ENCODE data around the gene SLC9A4. TPM values are rescaled to one million over a fixed set of nuclear protein-coding genes. Genes with fewer than 3 reads are reported as not detected.

Gene SLC9A4
- total and polyA plus RNA-seq, 2 donors (not counting 3 experiments of a cell fraction or from before 2014, with no cell fraction given): not detected

DNA sequence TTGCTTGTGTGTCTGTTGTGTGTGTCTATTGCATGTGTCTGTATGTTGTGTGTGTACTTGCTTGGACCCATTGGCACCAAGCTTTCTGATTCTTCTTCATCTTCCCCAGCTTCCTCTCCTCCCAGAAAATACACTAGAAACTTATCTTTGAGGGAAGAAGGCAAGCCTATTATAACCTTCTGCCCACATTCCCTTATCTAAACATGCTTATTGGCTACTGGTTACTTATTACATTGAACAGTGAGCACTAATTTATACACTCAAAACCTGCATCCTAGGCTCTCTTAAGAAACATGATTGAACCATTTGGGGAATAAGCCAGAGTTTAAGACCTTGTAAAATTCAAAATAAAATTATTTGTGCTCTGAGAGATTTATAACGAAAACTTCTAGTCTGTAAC is 26.5 kb downstream of the SLC9A4 start:
- H3K4me2 ChIP-seq (ENCODE audit: insufficient read depth, low read length): no peak overlapping the region
- H3K79me2 ChIP-seq (ENCODE audit: control insufficient read depth, insufficient read depth, low read length): no peaks in the 10 kb centered on the region
- no peaks in the 10 kb centered on the region for H3K36me3 ChIP-seq (ENCODE audit: control insufficient read depth in 2 of 2, extremely low read depth in 1 of 2, insufficient read depth in 2 of 2, low read length in 2 of 2)
- H3K27me3 ChIP-seq (ENCODE audit: control insufficient read depth in 2 of 2, insufficient read depth in 2 of 2, low read length in 2 of 2): peaks cover 2 to 31% of the 10 kb centered on the region in 2 experiments
- DNase-seq (ENCODE audit: low read depth, low spot score) (no peak), FAIRE-seq (no peak)
- BruUV-seq (replicated peaks): no TSS peak
- H3K9me3 ChIP-seq (replicated peaks; ENCODE audit: control insufficient read depth, insufficient read depth, low read length): no peaks in the 10 kb centered on the region
- no peaks in the 10 kb centered on the region for H3K9me1 ChIP-seq (replicated peaks; ENCODE audit: control insufficient read depth, extremely low read depth, insufficient read depth, low read length)
- TF ChIP-seq, protein P1, sequence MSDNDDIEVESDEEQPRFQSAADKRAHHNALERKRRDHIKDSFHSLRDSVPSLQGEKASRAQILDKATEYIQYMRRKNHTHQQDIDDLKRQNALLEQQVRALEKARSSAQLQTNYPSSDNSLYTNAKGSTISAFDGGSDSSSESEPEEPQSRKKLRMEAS (IDR thresholded peaks at IDR 0.05; ENCODE audit: insufficient read depth, insufficient read length): no peak
- TF ChIP-seq JUN (IDR thresholded peaks at IDR 0.05; ENCODE audit: borderline replicate concordance, insufficient read depth, insufficient read length, low read depth) (no peak), POLR2AphosphoS5 (IDR thresholded peaks at IDR 0.05; ENCODE audit: insufficient read depth, low read depth, low read length) (no peak), EZH2 (IDR thresholded peaks at IDR 0.05; ENCODE audit: borderline replicate concordance, low read depth, low read length, severe bottlenecking) (no peak), MYC (IDR thresholded peaks at IDR 0.05; ENCODE audit: low read depth, low read length) (no peak), GATA2 (IDR thresholded peaks at IDR 0.05; ENCODE audit: insufficient read depth, insufficient read length, low read depth, low read length) (no peak), FOS (IDR thresholded peaks at IDR 0.05; ENCODE audit: borderline replicate concordance, insufficient read depth, low read length) (no peak), POLR2A (IDR thresholded peaks at IDR 0.05; ENCODE audit: low read depth, low read length) (no peak)
- TF ChIP-seq, protein P2, sequence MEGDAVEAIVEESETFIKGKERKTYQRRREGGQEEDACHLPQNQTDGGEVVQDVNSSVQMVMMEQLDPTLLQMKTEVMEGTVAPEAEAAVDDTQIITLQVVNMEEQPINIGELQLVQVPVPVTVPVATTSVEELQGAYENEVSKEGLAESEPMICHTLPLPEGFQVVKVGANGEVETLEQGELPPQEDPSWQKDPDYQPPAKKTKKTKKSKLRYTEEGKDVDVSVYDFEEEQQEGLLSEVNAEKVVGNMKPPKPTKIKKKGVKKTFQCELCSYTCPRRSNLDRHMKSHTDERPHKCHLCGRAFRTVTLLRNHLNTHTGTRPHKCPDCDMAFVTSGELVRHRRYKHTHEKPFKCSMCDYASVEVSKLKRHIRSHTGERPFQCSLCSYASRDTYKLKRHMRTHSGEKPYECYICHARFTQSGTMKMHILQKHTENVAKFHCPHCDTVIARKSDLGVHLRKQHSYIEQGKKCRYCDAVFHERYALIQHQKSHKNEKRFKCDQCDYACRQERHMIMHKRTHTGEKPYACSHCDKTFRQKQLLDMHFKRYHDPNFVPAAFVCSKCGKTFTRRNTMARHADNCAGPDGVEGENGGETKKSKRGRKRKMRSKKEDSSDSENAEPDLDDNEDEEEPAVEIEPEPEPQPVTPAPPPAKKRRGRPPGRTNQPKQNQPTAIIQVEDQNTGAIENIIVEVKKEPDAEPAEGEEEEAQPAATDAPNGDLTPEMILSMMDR (IDR thresholded peaks at IDR 0.05; ENCODE audit: extremely low read depth in 1 of 2, insufficient read depth in 1 of 2, low read depth in 1 of 2, low read length in 2 of 2): no peak
- dilution Hi-C loops (cut with MboI; ENCODE audit: extremely low pct_ligation_motif_present, low sequenced_read_pairs): loop anchor here (25.0 kb wide), 1 partner anchor 88 kb away; no protein-coding TSS in a partner anchor
- ChIA-PET CTCF (interaction anchor here (1.0 to 2.5 kb wide), 2 partner anchors 18 to 26 kb away, joined by 3 to 9 read pairs; partner anchors contain the start of gene SLC9A4), POLR2A (no interaction called here)
- H3K27ac ChIP-seq (ENCODE audit: insufficient read depth, low read depth, low read length): no peak overlapping the region
- H2AFZ ChIP-seq (ENCODE audit: low read depth, low read length): no peak overlapping the region
- no peak overlapping the region for H3K9ac ChIP-seq (replicated peaks; ENCODE audit: extremely low read depth, insufficient read depth, low read length)
- no peak overlapping the region for H3K4me3 ChIP-seq (replicated peaks in 1 of 3; ENCODE audit: insufficient read depth in 1 of 3, low read depth in 1 of 3, low read length in 3 of 3)
- intact Hi-C loops (cut with micrococcal nuclease): no loop called here
- no peaks in the 10 kb centered on the region for H4K20me1 ChIP-seq (replicated peaks; ENCODE audit: control insufficient read depth, extremely low read depth, insufficient read depth, low read length)
- H3K4me1 ChIP-seq (ENCODE audit: control insufficient read depth, extremely low read depth, insufficient read depth, low read length): no peaks in the 10 kb centered on the region

All from endothelial cell of umbilical vein (primary cell).